AG09319 (cell line): ENCODE data around the gene LRFN4.

Experiments
- DNase-seq: peaks from one replicate; pipeline ENCODE4 v3.0.0-alpha.2; 2010; ENCODE audit warnings: low read depth; ENCODE audit errors: extremely low read depth
- CTCF ChIP-seq: IDR thresholded peaks from 2 replicates; pipeline ENCODE4 v1.5.1; 2011; ENCODE audit warnings: low read depth, mild to moderate bottlenecking, inconsistent platforms, low read length, moderate library complexity

Gene LRFN4

GRCh38 chr11:66881451-66881835 lies 24.6 kb downstream of the LRFN4 start:
- TF ChIP-seq CTCF, result no peak
- no peak for DNase-seq

- no peak for TF ChIP-seq CTCF
- no peak for DNase-seq
Measured at GRCh38 chr11:66881927-66882452, 25.1 kb downstream of the LRFN4 start.

- DNase-seq, result no peak
- no peak for TF ChIP-seq CTCF
Measured at GRCh38 chr11:66882561-66883015, 25.7 kb downstream of the LRFN4 start.

GRCh38 chr11:66883016-66883965 lies 26.4 kb downstream of the LRFN4 start:
- DNase-seq, result no peak
- peak; percentile 61 for TF ChIP-seq CTCF

GRCh38 chr11:66884443-66884842 lies 27.6 kb downstream of the LRFN4 start:
- TF ChIP-seq CTCF, result no peak
- DNase-seq, result no peak

- DNase-seq, result no peak
- TF ChIP-seq CTCF, result no peak
Measured at GRCh38 chr11:66885469-66885868, 28.6 kb downstream of the LRFN4 start.

- TF ChIP-seq CTCF, result no peak
- no peak for DNase-seq
Measured at GRCh38 chr11:66885950-66886440, 29.1 kb downstream of the LRFN4 start.
